NCI-H446 (cell line): ENCODE measurements around the gene PEX12.
"Not testable (repeated sequence)": the region's sequence is repeated elsewhere in the genome, so short reads cannot be mapped to it uniquely, and the experiment has no call there.

Experiments
- DNase-seq, 2 experiments: peaks; one replicate each; lab custom pipeline; 2025; lab: John Stamatoyannopoulos, UW

The PEX12 gene

GRCh38 chr17:35537601-35538141, 40.7 kb downstream of the PEX12 start, which contains the start of gene SLFN12L:
Gene SLFN12L, minus strand, starts transcription at chr17:35537678. Its CDS starts 15,314 bp downstream, at chr17:35522364.
- DNase-seq: no peak

- no peak for DNase-seq
Observed at GRCh38 chr17:35536664-35537171, 41.7 kb downstream of the PEX12 start.

DNA sequence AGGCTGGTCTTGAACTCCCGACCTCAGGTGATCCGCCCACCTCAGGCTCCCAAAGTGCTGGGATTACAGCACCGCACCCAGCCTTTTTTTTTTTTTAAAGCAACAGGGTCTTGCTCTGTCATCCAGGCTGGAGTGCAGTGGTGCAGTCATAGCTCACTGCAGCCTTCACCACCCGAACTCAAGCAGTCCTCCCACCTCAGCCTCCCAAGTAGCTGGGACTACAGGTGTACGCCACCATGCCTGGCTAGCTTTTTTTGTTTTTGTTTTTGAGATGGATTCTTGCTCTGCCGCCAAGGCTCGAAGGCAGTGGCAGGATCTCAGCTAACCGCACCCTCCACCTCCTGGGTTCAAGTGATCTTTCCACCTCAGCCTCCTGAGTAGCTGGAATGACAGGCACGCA, 43.0 kb downstream of the PEX12 start:
- not testable (repeated sequence) for DNase-seq

DNA sequence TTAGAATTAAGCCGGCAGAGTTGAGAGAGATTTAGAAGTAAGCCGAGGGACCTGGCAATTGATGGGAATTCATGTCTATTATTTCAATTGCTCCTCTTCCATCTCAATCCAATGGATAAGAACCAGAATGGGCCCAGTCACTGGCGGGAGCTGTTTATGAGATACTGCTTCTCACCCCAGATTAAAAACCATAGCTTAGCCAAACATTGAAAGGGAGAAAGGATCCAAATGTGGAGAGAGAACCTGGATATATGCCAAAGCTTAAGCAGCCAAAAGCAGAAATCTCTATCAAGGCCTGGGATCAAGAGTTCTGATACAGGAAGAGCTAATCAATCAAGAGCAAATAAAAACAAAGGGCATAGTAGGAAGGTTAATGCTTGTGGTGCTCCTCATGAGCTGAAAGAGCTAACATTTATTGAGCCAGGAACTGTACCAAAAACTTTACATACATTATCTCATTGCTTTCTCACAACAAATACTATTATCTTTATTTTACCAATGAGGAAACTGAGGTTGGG, 43.7 kb downstream of the PEX12 start:
- DNase-seq: no peak

- DNase-seq: no peak
Observed at GRCh38 chr17:35531160-35531559, 47.2 kb downstream of the PEX12 start.

DNA sequence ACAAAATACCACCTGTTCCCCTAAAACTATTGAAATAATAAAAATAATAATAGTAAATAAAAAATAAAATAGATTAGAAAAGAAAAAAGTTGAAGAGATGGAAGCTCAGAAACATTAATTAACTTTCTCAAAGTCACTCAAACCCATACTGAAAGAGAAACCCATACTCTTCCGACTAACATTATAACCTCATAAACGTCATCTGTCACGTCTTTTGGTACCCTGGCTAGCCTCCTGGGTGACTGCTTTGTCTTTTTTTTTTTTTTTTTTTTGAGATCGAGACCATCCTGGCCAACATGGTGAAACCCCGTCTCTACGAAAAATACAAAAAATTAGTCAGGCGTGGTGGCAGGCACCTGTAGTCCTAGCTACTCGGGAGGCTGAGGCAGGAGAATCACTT, 48.5 kb downstream of the PEX12 start:
- DNase-seq: no peak

DNA sequence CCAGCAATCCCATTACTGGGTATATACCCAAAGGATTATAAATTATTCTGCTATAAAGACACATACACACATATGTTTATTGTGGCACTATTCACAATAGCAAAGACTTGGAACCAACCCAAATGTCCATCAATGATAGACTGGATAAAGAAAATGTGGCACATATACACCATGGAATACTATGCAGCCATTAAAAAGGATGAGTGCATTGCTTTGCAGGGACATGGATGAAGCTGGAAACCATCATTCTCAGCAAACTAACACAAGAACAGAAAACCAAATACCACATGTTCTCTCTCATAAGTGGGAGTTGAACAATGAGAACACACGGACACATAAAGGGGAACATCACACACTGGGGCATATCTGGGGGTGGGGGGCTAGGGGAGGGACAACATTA, 49.0 kb downstream of the PEX12 start:
- DNase-seq: not testable (repeated sequence)
